ENCODE measurements around the gene FZR1.

DNA sequence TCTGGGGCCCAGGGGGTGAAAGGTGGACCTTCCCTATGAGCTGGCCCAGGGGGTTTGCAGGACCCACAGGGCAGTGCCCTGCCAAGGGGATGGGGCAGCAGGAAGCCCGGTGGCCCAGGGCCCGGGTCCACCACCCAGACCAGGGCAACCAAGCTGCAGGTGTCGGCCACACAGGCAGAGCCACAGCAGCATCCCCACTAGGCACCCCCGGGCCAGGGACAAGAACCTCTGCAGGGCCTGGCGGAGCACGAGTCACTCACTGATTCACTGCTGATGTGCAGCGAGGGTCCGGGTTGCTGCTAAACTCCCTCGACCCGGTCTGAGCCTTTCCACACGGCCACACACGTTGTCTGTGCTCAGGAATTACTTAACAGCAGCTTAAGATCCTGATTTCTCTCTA lies 8.8 kb downstream of the FZR1 start:
- no peak for TF ChIP-seq POLR2A (IDR thresholded peaks at IDR 0.05; ENCODE audit: low read depth, low read length)
- TF ChIP-seq CTCF (conservative IDR thresholded peaks at IDR 0.05; ENCODE audit: low read depth, low read length), result no peak
- TF ChIP-seq RAD21 (IDR thresholded peaks at IDR 0.05; ENCODE audit: low read length), result no peak
- no peak for TF ChIP-seq RFX5 (IDR thresholded peaks at IDR 0.05; ENCODE audit: low read depth, low read length)
- TF ChIP-seq, protein P1, sequence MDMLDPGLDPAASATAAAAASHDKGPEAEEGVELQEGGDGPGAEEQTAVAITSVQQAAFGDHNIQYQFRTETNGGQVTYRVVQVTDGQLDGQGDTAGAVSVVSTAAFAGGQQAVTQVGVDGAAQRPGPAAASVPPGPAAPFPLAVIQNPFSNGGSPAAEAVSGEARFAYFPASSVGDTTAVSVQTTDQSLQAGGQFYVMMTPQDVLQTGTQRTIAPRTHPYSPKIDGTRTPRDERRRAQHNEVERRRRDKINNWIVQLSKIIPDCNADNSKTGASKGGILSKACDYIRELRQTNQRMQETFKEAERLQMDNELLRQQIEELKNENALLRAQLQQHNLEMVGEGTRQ (IDR thresholded peaks at IDR 0.05; ENCODE audit: low read depth, low read length), result no peak
- TF ChIP-seq, protein P2, sequence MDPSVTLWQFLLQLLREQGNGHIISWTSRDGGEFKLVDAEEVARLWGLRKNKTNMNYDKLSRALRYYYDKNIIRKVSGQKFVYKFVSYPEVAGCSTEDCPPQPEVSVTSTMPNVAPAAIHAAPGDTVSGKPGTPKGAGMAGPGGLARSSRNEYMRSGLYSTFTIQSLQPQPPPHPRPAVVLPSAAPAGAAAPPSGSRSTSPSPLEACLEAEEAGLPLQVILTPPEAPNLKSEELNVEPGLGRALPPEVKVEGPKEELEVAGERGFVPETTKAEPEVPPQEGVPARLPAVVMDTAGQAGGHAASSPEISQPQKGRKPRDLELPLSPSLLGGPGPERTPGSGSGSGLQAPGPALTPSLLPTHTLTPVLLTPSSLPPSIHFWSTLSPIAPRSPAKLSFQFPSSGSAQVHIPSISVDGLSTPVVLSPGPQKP (IDR thresholded peaks at IDR 0.05; ENCODE audit: borderline replicate concordance, low read depth, low read length), result no peak
- no peak for TF ChIP-seq FOS (IDR thresholded peaks at IDR 0.05; ENCODE audit: low read depth, low read length)
- TF ChIP-seq CEBPB (IDR thresholded peaks at IDR 0.05; ENCODE audit: low read depth, low read length), result no peak
- TF ChIP-seq CHD1 (IDR thresholded peaks at IDR 0.05; ENCODE audit: low read depth, low read length), result no peak
- TF ChIP-seq SMC3 (IDR thresholded peaks at IDR 0.05; ENCODE audit: low read depth, low read length), result no peak
- TF ChIP-seq MAZ (IDR thresholded peaks at IDR 0.05; ENCODE audit: borderline replicate concordance, low read depth, low read length), result no peak
- no peak for TF ChIP-seq RCOR1 (IDR thresholded peaks at IDR 0.05; ENCODE audit: insufficient replicate concordance, low read length)

Data from IMR-90 (cell line).